ENCODE data around the gene HJURP. TPM values are rescaled to one million over a fixed set of nuclear protein-coding genes. Genes with fewer than 3 reads are reported as not detected.
A peak's percentile ranks its signal among the peaks of the same experiment; 100 is the strongest.

HJURP gene
- total RNA-seq, 1 experiment from 2014 or later, result 37.0 TPM

GRCh38 chr2:233850745-233851144 is 3.6 kb downstream of the HJURP start:
- CTCF ChIA-PET, result no interaction called here
- Histone ChIP-seq H3K9me3 (ENCODE audit: low read length) (no peaks in the 10 kb centered on the region), H3F3A (ENCODE audit: low read length, unreplicated experiment) (no peaks in the 10 kb centered on the region), H3K36me3 (ENCODE audit: low read depth, low read length) (peaks cover 72% of the 10 kb centered on the region), H2AFZ (ENCODE audit: low read length) (no peak overlapping the region), H3K79me2 (ENCODE audit: low read length) (peaks cover 84% of the 10 kb centered on the region), H3K4me1 (ENCODE audit: insufficient read depth, low read length) (peaks cover 26% of the 10 kb centered on the region), H3K9me2 (replicated peaks; ENCODE audit: low read length) (no peaks in the 10 kb centered on the region), H3K27me3 (ENCODE audit: low read length) (no peaks in the 10 kb centered on the region), H3K4me3 (ENCODE audit: low read length) (no peak overlapping the region), H3K9ac (ENCODE audit: low read length) (no peak overlapping the region), H3K4me2 (ENCODE audit: low read length) (peak overlapping the region; percentile 23; the same call in 1 of the 2 replicates), H3K27ac (ENCODE audit: low read length) (no peak overlapping the region), H4K20me1 (ENCODE audit: low read length) (peaks cover 44% of the 10 kb centered on the region)
- DNase-seq, result no peak
- no TSS peak for BruUV-seq (replicated peaks)
- intact Hi-C loops (cut with micrococcal nuclease), result loop anchor here (5.0 kb wide), 2 partner anchors 143 to 368 kb away; no protein-coding TSS in a partner anchor
- ATAC-seq, result no peak
- POLR2A ChIA-PET (ENCODE audit: unreplicated experiment), result no interaction called here
- TF ChIP-seq EZH2 (IDR thresholded peaks at IDR 0.05; ENCODE audit: low read length, unreplicated experiment), result no peak
- no peak for TF ChIP-seq EZH2phosphoT487 (IDR thresholded peaks at IDR 0.05; ENCODE audit: borderline replicate concordance, low read length)
- no peak for TF ChIP-seq CTCF (conservative IDR thresholded peaks at IDR 0.05; ENCODE audit: low read depth, low read length)

- Histone ChIP-seq H3K9me3 (ENCODE audit: low read length) (no peaks in the 10 kb centered on the region), H3K79me2 (ENCODE audit: low read length) (peaks cover 92% of the 10 kb centered on the region), H3K4me3 (ENCODE audit: low read length) (no peak overlapping the region), H3K4me2 (ENCODE audit: low read length) (no peak overlapping the region), H3K9me2 (replicated peaks; ENCODE audit: low read length) (no peaks in the 10 kb centered on the region), H2AFZ (ENCODE audit: low read length) (no peak overlapping the region), H3K27me3 (ENCODE audit: low read length) (no peaks in the 10 kb centered on the region), H3K36me3 (ENCODE audit: low read depth, low read length) (peaks cover 80% of the 10 kb centered on the region), H3K27ac (ENCODE audit: low read length) (no peak overlapping the region), H3K9ac (ENCODE audit: low read length) (no peak overlapping the region), H3K4me1 (ENCODE audit: insufficient read depth, low read length) (peaks cover 17% of the 10 kb centered on the region), H3F3A (ENCODE audit: low read length, unreplicated experiment) (no peaks in the 10 kb centered on the region), H4K20me1 (ENCODE audit: low read length) (peaks cover 44% of the 10 kb centered on the region)
- no peak for DNase-seq
- ChIA-PET POLR2A (ENCODE audit: unreplicated experiment) (no interaction called here), CTCF (no interaction called here)
- intact Hi-C loops (cut with micrococcal nuclease), result loop anchor here (5.0 kb wide), 2 partner anchors 142 to 367 kb away; no protein-coding TSS in a partner anchor
- TF ChIP-seq EZH2phosphoT487 (IDR thresholded peaks at IDR 0.05; ENCODE audit: borderline replicate concordance, low read length), result no peak
- TF ChIP-seq CTCF (conservative IDR thresholded peaks at IDR 0.05; ENCODE audit: low read depth, low read length), result no peak
- no peak for TF ChIP-seq EZH2 (IDR thresholded peaks at IDR 0.05; ENCODE audit: low read length, unreplicated experiment)
- ATAC-seq, result no peak
- BruUV-seq (replicated peaks), result no TSS peak
Observed at GRCh38 chr2:233849607-233850271, 4.6 kb downstream of the HJURP start.

- H3K27me3 ChIP-seq (ENCODE audit: low read length), result no peaks in the 10 kb centered on the region
- no peaks in the 10 kb centered on the region for H3K9me3 ChIP-seq (ENCODE audit: low read length)
- H4K20me1 ChIP-seq (ENCODE audit: low read length), result peaks cover 44% of the 10 kb centered on the region
- peaks cover 96% of the 10 kb centered on the region for H3K79me2 ChIP-seq (ENCODE audit: low read length)
- H3K9me2 ChIP-seq (replicated peaks; ENCODE audit: low read length), result no peaks in the 10 kb centered on the region
- H3K9ac ChIP-seq (ENCODE audit: low read length), result no peak overlapping the region
- DNase-seq (no peak), ATAC-seq (no peak)
- no peak overlapping the region for H3K4me2 ChIP-seq (ENCODE audit: low read length)
- peaks cover 90% of the 10 kb centered on the region for H3K36me3 ChIP-seq (ENCODE audit: low read depth, low read length)
- POLR2A ChIA-PET (ENCODE audit: unreplicated experiment), result no interaction called here
- CTCF ChIA-PET, result no interaction called here
- no peak overlapping the region for H3K4me3 ChIP-seq (ENCODE audit: low read length)
- H3K4me1 ChIP-seq (ENCODE audit: insufficient read depth, low read length), result peaks cover 16% of the 10 kb centered on the region
- no peak for TF ChIP-seq EZH2phosphoT487 (IDR thresholded peaks at IDR 0.05; ENCODE audit: borderline replicate concordance, low read length)
- TF ChIP-seq CTCF (conservative IDR thresholded peaks at IDR 0.05; ENCODE audit: low read depth, low read length), result no peak
- no peak for TF ChIP-seq EZH2 (IDR thresholded peaks at IDR 0.05; ENCODE audit: low read length, unreplicated experiment)
- H3K27ac ChIP-seq (ENCODE audit: low read length), result no peak overlapping the region
- no TSS peak for BruUV-seq (replicated peaks)
- no peak overlapping the region for H2AFZ ChIP-seq (ENCODE audit: low read length)
- H3F3A ChIP-seq (ENCODE audit: low read length, unreplicated experiment), result no peaks in the 10 kb centered on the region
- intact Hi-C loops (cut with micrococcal nuclease), result no loop called here
Observed at GRCh38 chr2:233848276-233848675, 6.1 kb downstream of the HJURP start.
